ENCODE results near the gene ATF6B.
A peak's percentile ranks its signal among the peaks of the same experiment; 100 is the strongest.

The ATF6B gene

GRCh38 chr6:32127717-32128592 lies at the start of gene ATF6B:
Gene ATF6B, minus strand, starts transcription at chr6:32128246. Its CDS starts 39 bp downstream, at chr6:32128207.
- DNase-seq (ENCODE audit: low spot score) = peak; percentile 99

- peak; percentile 47 for DNase-seq (ENCODE audit: low spot score)
Measured at GRCh38 chr6:32177183-32177787, 49.2 kb upstream of the ATF6B start.

DNA sequence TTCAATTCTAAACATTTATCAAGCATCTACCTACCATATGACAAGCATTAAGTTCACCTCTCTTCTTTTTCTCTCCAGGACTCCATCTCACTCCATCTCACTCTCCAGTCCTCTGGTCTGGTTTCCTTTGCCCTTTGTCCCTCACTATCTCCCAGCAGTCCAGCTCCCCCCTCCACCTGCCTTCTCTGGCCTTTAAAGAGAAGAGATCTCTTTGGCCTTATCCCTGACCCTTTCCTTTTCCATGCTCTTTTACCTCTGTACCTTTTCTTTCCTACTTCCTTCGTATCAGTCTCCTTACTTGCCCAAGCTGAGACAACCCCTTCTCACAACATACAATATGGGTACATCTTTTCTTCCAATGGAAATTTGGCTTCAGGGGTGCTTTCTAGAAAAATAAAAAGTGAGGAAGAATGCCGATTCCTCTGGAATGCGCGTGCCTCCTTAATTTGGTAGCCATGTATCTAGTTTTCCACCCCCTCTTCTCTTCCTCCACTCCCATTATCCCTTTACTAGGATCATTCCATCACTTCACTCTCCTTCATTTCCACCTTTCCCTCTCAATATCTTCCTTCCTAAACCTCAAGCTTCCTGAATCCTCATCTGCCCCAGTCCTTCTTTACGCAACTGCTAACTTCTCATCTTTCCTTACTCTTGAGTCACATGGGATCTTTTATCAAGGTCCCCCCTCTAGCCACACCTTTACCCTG lies 48.6 kb upstream of the ATF6B start:
- DNase-seq (ENCODE audit: low spot score) = no peak

DNA sequence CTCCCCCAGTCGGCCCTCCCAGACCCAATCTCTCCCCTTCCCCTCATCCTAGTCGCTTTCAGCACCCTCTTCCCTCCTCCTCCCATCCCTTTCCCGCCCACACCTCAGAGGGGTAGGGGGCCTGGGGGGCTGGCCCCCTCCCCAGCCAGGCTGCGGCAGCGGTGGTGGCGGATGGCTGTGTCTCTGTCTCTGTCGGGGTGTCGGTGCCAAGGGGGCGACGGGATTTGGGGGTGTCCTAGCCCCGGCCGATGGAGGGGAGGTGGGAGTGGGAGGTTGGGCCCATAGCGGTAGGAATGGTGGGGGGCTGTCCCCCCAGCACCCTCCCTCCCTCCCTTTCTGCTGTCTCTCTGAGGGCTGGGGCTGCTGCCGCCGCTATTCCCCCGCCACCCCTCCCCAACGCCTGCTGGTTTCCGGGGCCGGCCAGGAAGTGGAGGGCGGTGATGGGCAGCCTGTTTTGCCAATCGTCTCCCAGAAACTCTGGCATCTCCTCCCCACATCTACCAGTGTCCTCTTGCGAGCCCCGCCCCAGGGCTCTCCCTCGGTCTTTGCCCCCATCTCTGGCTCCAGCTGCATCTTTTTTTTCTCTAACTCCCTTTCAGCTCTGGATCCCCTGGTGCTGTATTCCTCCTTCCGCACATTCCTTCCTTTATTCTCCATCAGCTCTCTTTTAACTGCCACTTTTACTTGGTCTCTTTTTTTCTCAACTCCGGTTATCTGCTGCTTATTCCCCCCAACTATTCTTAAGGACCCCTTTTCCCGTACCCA lies 47.8 kb upstream of the ATF6B start, which contains the start of gene AGPAT1:
AGPAT1 (minus strand) TSS at position 374 of the 765 bp plus-strand sequence. CDS start 4,588 bp downstream, outside the sequence.
- peak; percentile 97 for DNase-seq (ENCODE audit: low spot score)

DNA sequence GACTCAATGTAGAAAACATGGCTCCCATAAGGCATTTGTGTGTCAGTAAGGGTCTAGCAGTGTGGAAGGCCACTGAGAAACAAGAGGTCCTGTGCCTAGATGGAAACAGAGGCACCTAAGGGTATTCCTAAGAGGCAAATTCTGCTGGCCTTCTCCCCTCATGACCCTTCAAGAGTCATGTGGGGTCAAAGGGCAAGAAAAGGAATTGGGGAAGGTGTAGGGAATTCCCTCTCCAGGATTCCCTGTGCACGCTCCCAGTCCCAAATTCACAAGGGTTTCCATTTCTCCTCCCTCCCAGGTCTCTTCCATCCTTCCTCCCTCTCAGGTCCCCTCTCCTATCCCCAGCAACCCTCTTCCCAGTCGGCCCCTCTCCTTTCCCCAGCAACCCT lies 47.3 kb upstream of the ATF6B start:
- DNase-seq (ENCODE audit: low spot score) = no peak

DNA sequence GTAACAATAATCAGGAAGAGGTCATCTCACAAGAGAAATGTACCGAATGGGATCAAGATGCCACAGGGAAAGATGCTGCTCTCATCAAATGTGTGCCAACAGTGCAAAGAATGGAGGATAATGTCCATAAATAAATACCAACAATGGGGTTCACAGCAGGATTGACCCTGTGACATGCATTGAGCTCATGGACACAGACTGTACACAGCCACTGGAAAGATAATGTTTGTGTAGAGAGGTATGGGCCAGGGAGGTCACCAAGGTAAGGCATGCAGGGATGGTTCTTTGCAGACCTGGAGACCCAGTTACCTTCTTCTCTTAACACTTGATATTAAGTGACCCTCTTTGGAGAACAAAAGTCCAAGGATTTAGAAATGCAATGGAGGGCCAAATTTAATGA lies 46.4 kb upstream of the ATF6B start:
- DNase-seq (ENCODE audit: low spot score) = no peak

GRCh38 chr6:32173051-32173727 lies 45.1 kb upstream of the ATF6B start:
- DNase-seq (ENCODE audit: low spot score) = no peak

GRCh38 chr6:32171234-32171633 lies 43.2 kb upstream of the ATF6B start:
- DNase-seq (ENCODE audit: low spot score) = no peak

GRCh38 chr6:32170294-32170693 lies 42.2 kb upstream of the ATF6B start:
- DNase-seq (ENCODE audit: low spot score) = no peak

GRCh38 chr6:32168807-32169591 lies 41.0 kb upstream of the ATF6B start:
- no peak for DNase-seq (ENCODE audit: low spot score)

GRCh38 chr6:32168350-32168749 lies 40.3 kb upstream of the ATF6B start:
- DNase-seq (ENCODE audit: low spot score) = no peak

- DNase-seq (ENCODE audit: low spot score) = no peak
Measured at GRCh38 chr6:32167761-32168262, 39.8 kb upstream of the ATF6B start.

GRCh38 chr6:32167154-32167760 lies 39.2 kb upstream of the ATF6B start:
- DNase-seq (ENCODE audit: low spot score) = no peak

DNA sequence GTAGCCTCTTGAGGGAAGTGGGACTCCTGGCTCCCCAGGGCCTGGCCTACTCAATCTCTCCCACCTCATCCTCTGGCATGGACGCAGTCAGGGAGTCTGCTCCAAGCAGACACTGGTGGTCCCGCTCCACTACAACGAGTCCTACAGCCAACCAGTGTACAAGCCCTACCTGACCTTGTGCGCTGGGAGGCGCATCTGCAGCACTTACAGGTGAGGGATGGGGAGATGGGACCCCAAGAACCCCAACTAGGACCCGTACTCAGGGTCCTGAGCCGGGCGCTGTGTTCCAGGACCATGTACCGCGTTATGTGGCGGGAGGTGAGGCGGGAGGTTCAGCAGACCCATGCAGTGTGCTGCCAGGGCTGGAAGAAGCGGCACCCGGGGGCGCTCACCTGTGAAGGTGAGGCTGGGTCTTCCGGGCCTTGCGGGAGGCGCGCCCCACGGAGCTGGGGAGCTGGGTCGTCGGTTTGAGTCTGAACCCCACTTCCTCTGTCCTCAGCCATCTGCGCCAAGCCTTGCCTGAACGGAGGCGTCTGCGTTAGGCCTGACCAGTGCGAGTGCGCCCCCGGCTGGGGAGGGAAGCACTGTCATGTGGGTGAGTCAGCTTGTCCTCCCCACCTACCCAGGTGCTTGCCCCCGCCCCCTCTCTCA lies 38.5 kb upstream of the ATF6B start:
- no peak for DNase-seq (ENCODE audit: low spot score)

GRCh38 chr6:32164295-32164694 lies 36.2 kb upstream of the ATF6B start, which contains the start of gene EGFL8:
Gene EGFL8, plus strand, starts transcription at chr6:32164595. Its CDS starts 1,571 bp downstream, at chr6:32166166.
- DNase-seq (ENCODE audit: low spot score) = no peak

DNA sequence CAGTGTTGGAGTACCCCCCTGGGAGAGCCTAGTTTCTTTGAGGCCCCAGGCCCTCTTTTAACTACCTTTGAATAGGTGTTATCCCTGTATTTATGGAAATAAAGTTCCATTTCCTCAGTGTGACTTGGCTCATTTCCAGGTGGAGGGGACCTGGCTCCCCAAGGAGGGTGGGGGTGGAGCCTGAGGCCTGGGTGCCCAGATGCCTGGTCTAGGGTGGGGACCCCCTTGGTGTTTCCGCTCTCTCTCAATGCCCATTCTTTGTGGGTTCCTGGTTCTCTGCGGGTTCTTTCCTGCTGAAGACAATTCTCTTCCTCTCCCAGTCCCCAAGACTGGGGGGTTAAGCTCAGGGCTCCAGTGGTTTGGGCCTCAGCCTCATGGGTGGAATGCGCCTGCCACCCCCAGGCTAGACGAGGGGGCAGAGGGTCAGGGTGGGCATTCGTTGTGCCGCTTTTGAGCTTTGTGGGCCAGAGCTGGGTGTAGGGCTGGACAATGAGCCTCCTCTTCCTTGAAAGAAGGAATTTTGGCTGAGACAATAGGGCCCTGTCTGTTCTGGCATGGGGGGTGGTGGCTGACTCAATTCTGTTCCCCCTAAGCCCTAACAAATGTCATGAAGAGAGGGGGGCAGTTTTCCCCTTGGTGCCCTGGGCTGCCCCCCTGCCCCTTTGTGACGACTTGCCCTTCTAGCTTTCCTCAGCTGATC lies 35.7 kb upstream of the ATF6B start:
- no peak for DNase-seq (ENCODE audit: low spot score)

DNA sequence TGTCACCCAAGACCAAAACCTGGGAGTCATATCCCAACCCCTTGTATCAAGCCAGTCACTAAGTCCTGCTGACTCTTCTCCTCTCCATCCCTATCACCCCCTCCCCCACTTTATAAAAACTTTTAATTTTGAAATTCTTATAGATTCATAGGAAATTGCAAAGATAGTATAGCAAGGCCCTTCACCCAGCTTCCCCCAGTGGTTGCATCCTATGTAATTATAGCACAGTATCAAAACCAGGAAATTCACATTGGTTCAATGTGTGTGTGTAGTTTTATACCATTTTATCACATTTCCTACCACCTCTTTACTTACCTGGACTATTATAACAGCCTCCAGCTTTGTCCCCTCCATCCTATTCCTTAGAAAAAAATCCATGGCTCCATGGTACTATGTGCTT lies 30.0 kb upstream of the ATF6B start:
- no peak for DNase-seq (ENCODE audit: low spot score)

DNA sequence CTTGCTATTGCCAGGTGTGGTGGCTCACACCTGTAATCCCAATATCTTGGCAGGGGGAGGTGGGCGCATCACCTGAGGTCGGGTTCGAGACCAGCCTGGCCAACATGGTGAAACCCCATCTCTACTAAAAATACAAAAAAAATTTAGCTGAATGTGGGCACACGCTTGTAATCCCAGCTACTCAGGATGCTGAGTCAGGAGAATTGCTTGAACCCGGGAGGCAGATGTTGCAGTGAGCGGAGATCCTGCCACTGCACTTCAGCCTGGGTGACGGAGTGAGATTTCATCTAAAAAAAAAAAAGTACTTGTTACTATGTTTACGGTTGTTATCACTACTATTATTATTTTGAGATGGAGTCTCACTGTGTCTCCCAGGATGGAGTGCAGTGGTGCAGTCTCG lies 28.8 kb upstream of the ATF6B start:
- no peak for DNase-seq (ENCODE audit: low spot score)
